ENCODE measurements around the gene CDK18.

CDK18 gene

GRCh38 chr1:205528887-205529825 is 24.7 kb downstream of the CDK18 start:
- Histone ChIP-seq H3K4me3 (ENCODE audit: low read depth, low read length) (peak overlapping the region; percentile 36), H3K27ac (no peak overlapping the region)

GRCh38 chr1:205530116-205530515 is 25.6 kb downstream of the CDK18 start:
- Histone ChIP-seq H3K27ac (no peak overlapping the region), H3K27me3 (replicated peaks) (peaks cover 3% of the 10 kb centered on the region), H3K4me3 (ENCODE audit: low read depth, low read length) (no peak overlapping the region), H3K36me3 (replicated peaks) (no peaks in the 10 kb centered on the region)
- no peak for TF ChIP-seq CTCF (IDR thresholded peaks at IDR 0.05; ENCODE audit: low read depth, low read length, missing control alignments)
- DNase-seq = no peak
- in situ Hi-C loops (cut with HindIII; ENCODE audit: low pct_ligation_motif_present, low sequenced_read_pairs) = no loop called here

More at GRCh38 chr1:205528887-205529825, 24.7 kb downstream of the CDK18 start:
- Histone ChIP-seq H3K27me3 (replicated peaks) (peaks cover 3% of the 10 kb centered on the region), H3K36me3 (replicated peaks) (no peaks in the 10 kb centered on the region)
- in situ Hi-C loops (cut with HindIII; ENCODE audit: low pct_ligation_motif_present, low sequenced_read_pairs) = no loop called here
- DNase-seq = peak; percentile 48
- peak; percentile 88 for TF ChIP-seq CTCF (IDR thresholded peaks at IDR 0.05; ENCODE audit: low read depth, low read length, missing control alignments)

GRCh38 chr1:205531191-205532025 is 26.9 kb downstream of the CDK18 start:
- TF ChIP-seq CTCF (IDR thresholded peaks at IDR 0.05; ENCODE audit: low read depth, low read length, missing control alignments) = no peak
- Histone ChIP-seq H3K27ac (no peak overlapping the region), H3K36me3 (replicated peaks) (no peaks in the 10 kb centered on the region), H3K27me3 (replicated peaks) (peaks cover 3% of the 10 kb centered on the region), H3K4me3 (ENCODE audit: low read depth, low read length) (no peak overlapping the region)
- in situ Hi-C loops (cut with HindIII; ENCODE audit: low pct_ligation_motif_present, low sequenced_read_pairs) = no loop called here
- DNase-seq = no peak

- H3K4me3 ChIP-seq (ENCODE audit: low read depth, low read length) = no peak overlapping the region
- TF ChIP-seq CTCF (IDR thresholded peaks at IDR 0.05; ENCODE audit: low read depth, low read length, missing control alignments) = no peak
- DNase-seq = no peak
- H3K27me3 ChIP-seq (replicated peaks) = peaks cover 3% of the 10 kb centered on the region
- H3K27ac ChIP-seq = no peak overlapping the region
- no peaks in the 10 kb centered on the region for H3K36me3 ChIP-seq (replicated peaks)
- in situ Hi-C loops (cut with HindIII; ENCODE audit: low pct_ligation_motif_present, low sequenced_read_pairs) = no loop called here
These were observed 27.8 kb downstream of the CDK18 start for GRCh38 chr1:205532026-205532898.

GRCh38 chr1:205532996-205533735 is 28.7 kb downstream of the CDK18 start:
- DNase-seq = no peak
- H3K4me3 ChIP-seq (ENCODE audit: low read depth, low read length) = no peak overlapping the region
- H3K27me3 ChIP-seq (replicated peaks) = peaks cover 3% of the 10 kb centered on the region
- in situ Hi-C loops (cut with HindIII; ENCODE audit: low pct_ligation_motif_present, low sequenced_read_pairs) = no loop called here
- H3K27ac ChIP-seq = no peak overlapping the region
- H3K36me3 ChIP-seq (replicated peaks) = no peaks in the 10 kb centered on the region
- TF ChIP-seq CTCF (IDR thresholded peaks at IDR 0.05; ENCODE audit: low read depth, low read length, missing control alignments) = no peak

All from brain microvascular endothelial cell (primary cell).